Vagina (tissue), 2 donors: Measurements from ENCODE around the gene CGNL1. TPM values are rescaled to one million over a fixed set of nuclear protein-coding genes. Genes with fewer than 3 reads are reported as not detected.

ENCODE experiments used
- DNase-seq, 2 donors: peaks; one replicate each; pipeline ENCODE4 v3.0.0-alpha.2; 2017; ENCODE audit errors: extremely low spot score in 2 of 2
- H3K27ac ChIP-seq: fragments of 200-600 bp; sonication (generic); one replicate; pipeline ENCODE4 v1.5.1; 2019
- H3K27me3 ChIP-seq: fragments of 200-600 bp; sonication (generic); one replicate; pipeline ENCODE4 v1.5.1; 2019
- H3K36me3 ChIP-seq, 2 donors: fragments of 200-600 bp; sonication (generic); one replicate each; pipeline ENCODE4 v1.5.1; 2017 to 2019
- H3K4me1 ChIP-seq: fragments of 200-600 bp; sonication (generic); one replicate; pipeline ENCODE4 v1.5.1; 2019
- H3K4me3 ChIP-seq, 2 donors: fragments of 200-600 bp; sonication (generic); 1 replicate in 1 of 2; 2 replicates in 1 of 2; pipeline ENCODE4 v1.5.1; 2016 to 2019
- H3K9me3 ChIP-seq: fragments of 200-600 bp; sonication (generic); one replicate; pipeline ENCODE4 v1.5.1; 2019
- POLR2A ChIP-seq, 2 donors: fragments of 450-650 bp; IDR thresholded peaks; one replicate each; pipeline ENCODE4 v1.6.1; 2017; ENCODE audit warnings: antibody characterized with exemption in 2 of 2, mild to moderate bottlenecking in 2 of 2, moderate library complexity in 2 of 2
- POLR2AphosphoS5 ChIP-seq, 2 donors: sonication (generic); formaldehyde crosslinking; IDR thresholded peaks; one replicate each; pipeline ENCODE4 v1.9.0; 2017; ENCODE audit warnings: antibody characterized with exemption in 2 of 2, mild to moderate bottlenecking in 2 of 2, low read depth in 1 of 2; ENCODE audit not compliant: insufficient read depth in 1 of 2
- intact Hi-C: fragments of 100-400 bp; cut with DNase I; formaldehyde crosslinking; loops from one replicate; pipeline ENCODE4 v1.15.1; 2023
- total RNA-seq: library from RNA; depleted of rRNA; stranded (reverse); fragments of >200 nt; gene quantifications from one replicate; pipeline ENCODE4 v1.2.3, GENCODE V29; 2016
- TF ChIP-seq, protein P1 (sequence below), 3 experiments: fragments of 450-650 bp in 2 of 3; fragments of 200-600 bp in 1 of 3; sonication (generic) in 1 of 3; IDR thresholded peaks; one replicate each; pipeline ENCODE4 v1.5.1; 2017 to 2019; ENCODE audit warnings: antibody characterized with exemption in 3 of 3, mild to moderate bottlenecking in 2 of 3, moderate library complexity in 2 of 3

The CGNL1 gene
- total RNA-seq, 1 donor from 2014 or later = 38.3 TPM

DNA sequence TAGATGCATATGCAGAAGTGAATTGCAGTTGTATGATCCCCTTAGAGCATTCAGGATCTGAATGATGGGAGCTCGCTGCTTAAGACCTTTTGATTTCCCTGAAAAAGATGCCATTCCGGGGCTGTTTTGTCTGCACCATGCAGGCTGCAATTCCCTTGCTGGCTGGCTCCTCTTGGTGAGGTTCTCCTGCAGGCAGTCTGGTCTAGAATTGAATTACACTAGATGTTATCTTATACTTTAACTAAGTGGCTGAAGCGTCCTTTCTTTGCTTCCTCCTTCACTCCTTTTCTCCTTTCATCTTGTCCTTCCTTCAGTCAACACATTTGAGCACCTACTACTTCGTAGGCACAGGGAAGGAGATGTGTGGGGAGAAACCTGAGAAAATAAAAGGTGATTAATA, 196.8 kb downstream of the CGNL1 start:
- no peaks in the 10 kb centered on the region for H3K36me3 ChIP-seq
- intact Hi-C loops = no loop called here
- TF ChIP-seq POLR2A (IDR thresholded peaks at IDR 0.05) = no peak
- TF ChIP-seq POLR2AphosphoS5 (IDR thresholded peaks at IDR 0.05; ENCODE audit: insufficient read depth in 1 of 2, low read depth in 1 of 2) = no peak
- TF ChIP-seq, protein P1, sequence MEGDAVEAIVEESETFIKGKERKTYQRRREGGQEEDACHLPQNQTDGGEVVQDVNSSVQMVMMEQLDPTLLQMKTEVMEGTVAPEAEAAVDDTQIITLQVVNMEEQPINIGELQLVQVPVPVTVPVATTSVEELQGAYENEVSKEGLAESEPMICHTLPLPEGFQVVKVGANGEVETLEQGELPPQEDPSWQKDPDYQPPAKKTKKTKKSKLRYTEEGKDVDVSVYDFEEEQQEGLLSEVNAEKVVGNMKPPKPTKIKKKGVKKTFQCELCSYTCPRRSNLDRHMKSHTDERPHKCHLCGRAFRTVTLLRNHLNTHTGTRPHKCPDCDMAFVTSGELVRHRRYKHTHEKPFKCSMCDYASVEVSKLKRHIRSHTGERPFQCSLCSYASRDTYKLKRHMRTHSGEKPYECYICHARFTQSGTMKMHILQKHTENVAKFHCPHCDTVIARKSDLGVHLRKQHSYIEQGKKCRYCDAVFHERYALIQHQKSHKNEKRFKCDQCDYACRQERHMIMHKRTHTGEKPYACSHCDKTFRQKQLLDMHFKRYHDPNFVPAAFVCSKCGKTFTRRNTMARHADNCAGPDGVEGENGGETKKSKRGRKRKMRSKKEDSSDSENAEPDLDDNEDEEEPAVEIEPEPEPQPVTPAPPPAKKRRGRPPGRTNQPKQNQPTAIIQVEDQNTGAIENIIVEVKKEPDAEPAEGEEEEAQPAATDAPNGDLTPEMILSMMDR (IDR thresholded peaks at IDR 0.05) = no peak
- H3K4me3 ChIP-seq = no peak overlapping the region
- no peak overlapping the region for H3K27ac ChIP-seq
- H3K4me1 ChIP-seq = no peaks in the 10 kb centered on the region
- H3K27me3 ChIP-seq = no peaks in the 10 kb centered on the region
- DNase-seq = no peak
- no peaks in the 10 kb centered on the region for H3K9me3 ChIP-seq

DNA sequence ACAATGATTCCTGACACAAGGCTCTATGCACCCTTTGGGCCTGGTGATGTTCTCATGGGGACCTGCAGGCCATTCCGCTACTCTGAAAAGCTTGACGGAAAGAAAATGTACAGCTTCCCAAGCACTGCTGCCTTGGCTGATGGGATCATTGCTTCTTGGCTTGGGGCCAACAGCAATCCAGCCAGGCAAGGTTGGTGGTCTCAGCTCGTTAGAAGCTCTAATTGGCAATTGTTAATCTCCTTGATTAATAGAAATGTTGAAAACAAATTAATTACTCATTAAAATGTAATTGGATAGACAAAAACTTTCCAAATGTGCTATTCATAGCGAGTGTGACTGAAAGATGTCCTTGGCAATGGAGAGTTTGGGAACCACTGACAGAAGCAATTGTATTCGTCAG, 199.1 kb downstream of the CGNL1 start:
- no peak for DNase-seq
- Histone ChIP-seq H3K4me1 (no peaks in the 10 kb centered on the region), H3K4me3 (no peak overlapping the region), H3K27ac (no peak overlapping the region), H3K36me3 (no peaks in the 10 kb centered on the region), H3K9me3 (no peaks in the 10 kb centered on the region), H3K27me3 (no peaks in the 10 kb centered on the region)
- no peak for TF ChIP-seq POLR2AphosphoS5 (IDR thresholded peaks at IDR 0.05; ENCODE audit: insufficient read depth in 1 of 2, low read depth in 1 of 2)
- no peak for TF ChIP-seq POLR2A (IDR thresholded peaks at IDR 0.05)
- TF ChIP-seq, protein P1 (IDR thresholded peaks at IDR 0.05) = no peak
- intact Hi-C loops = no loop called here

DNA sequence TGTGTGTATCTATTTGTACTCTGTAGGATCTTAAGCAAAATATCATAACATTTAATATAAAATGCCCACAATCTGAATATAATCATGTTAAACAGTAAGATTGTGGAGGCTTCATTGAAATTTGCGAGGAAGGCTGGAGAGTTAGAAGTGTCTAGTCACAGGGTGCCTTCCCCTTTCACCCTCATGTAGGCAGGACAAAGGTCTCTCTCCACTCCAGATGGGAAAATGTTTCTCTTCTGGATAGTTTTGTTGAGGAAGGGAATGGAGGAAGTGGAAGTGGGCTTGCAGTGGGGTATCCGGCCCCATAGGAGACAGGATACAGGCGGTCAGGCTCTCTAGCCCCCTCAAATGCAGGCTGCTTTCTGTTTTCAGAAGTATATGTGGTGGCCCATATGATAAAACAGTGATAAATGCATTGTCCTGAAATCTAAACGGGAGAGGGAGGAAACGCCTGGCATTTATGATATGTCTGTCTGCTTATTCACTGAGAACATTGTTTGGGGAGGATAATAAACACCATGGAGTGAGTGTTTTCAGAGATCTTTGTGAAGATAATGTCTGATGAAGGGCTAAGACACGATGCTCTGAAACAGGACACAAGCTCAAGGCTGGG, 202.1 kb downstream of the CGNL1 start:
- Histone ChIP-seq H3K4me1 (no peaks in the 10 kb centered on the region), H3K4me3 (no peak overlapping the region), H3K36me3 (no peaks in the 10 kb centered on the region), H3K27ac (no peak overlapping the region), H3K27me3 (no peaks in the 10 kb centered on the region), H3K9me3 (no peaks in the 10 kb centered on the region)
- no peak for TF ChIP-seq POLR2AphosphoS5 (IDR thresholded peaks at IDR 0.05; ENCODE audit: insufficient read depth in 1 of 2, low read depth in 1 of 2)
- intact Hi-C loops = no loop called here
- DNase-seq = no peak

DNA sequence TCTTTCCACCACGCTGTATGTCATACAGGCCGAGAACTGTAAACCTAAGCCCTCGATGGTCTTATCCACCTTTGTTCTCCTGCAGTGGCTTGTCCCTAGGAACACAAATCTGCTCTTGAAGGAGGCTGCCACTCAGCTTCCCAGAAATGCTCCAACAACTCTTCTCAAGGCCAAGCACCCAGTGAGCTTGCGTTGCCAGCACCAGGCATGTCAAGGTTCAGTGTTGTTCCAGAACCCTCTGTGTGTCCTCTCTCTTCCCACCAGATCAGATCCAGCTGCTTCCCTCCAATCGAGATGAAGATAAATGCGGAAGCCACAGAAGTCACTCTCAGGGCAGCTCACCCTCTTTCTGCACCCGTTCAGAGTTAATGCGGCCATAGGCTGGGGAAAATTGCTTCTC, 204.1 kb downstream of the CGNL1 start:
- DNase-seq = no peak
- Histone ChIP-seq H3K9me3 (no peaks in the 10 kb centered on the region), H3K27me3 (no peaks in the 10 kb centered on the region), H3K27ac (no peak overlapping the region), H3K36me3 (no peaks in the 10 kb centered on the region), H3K4me1 (no peaks in the 10 kb centered on the region), H3K4me3 (no peak overlapping the region)
- TF ChIP-seq POLR2A (IDR thresholded peaks at IDR 0.05) = no peak
- TF ChIP-seq POLR2AphosphoS5 (IDR thresholded peaks at IDR 0.05; ENCODE audit: insufficient read depth in 1 of 2, low read depth in 1 of 2) = no peak
- TF ChIP-seq, protein P1 (IDR thresholded peaks at IDR 0.05) = no peak
- intact Hi-C loops = no loop called here

DNA sequence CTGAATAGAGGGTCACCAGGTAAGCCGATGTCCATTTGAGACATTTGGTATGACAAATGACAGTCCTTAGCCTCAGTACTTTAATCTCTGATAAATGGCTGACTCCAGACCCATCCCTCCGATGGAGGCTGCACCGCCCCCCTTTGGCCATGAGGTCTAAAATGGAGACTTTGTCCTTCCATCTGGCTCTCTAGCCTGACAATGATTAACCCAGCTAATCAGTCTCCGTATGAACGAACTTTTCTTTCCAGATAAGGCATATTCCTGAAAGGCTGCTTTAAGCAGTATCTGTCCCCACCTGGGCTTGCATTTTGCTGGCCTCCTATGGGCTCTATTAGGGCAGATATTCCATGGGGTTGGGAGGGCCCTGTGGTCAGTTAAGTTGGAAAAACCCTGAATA, 204.6 kb downstream of the CGNL1 start:
- Histone ChIP-seq H3K27me3 (no peaks in the 10 kb centered on the region), H3K4me1 (no peaks in the 10 kb centered on the region), H3K36me3 (no peaks in the 10 kb centered on the region), H3K27ac (no peak overlapping the region), H3K9me3 (no peaks in the 10 kb centered on the region), H3K4me3 (no peak overlapping the region)
- TF ChIP-seq POLR2A (IDR thresholded peaks at IDR 0.05) = no peak
- TF ChIP-seq POLR2AphosphoS5 (IDR thresholded peaks at IDR 0.05; ENCODE audit: insufficient read depth in 1 of 2, low read depth in 1 of 2) = no peak
- TF ChIP-seq, protein P1 (IDR thresholded peaks at IDR 0.05) = no peak
- DNase-seq = no peak
- intact Hi-C loops = no loop called here
